Mesendoderm (in vitro differentiated cells): ENCODE data around the gene USP37.

Experiments
- DNase-seq: peaks from one replicate; pipeline ENCODE4 v3.0.0; 2013
- H2AK5ac ChIP-seq: 2 replicates; pipeline ENCODE4 v1.6.1; 2013; ENCODE audit warnings: low read length, inconsistent platforms
- H2BK120ac ChIP-seq: 2 replicates; pipeline ENCODE4 v1.6.1; 2013; ENCODE audit warnings: low read depth, mild to moderate bottlenecking, low read length, moderate library complexity, mixed read lengths
- H2BK15ac ChIP-seq: replicated peaks from 2 replicates; pipeline ENCODE4 v1.6.1; 2013; ENCODE audit warnings: low read depth, mild to moderate bottlenecking, moderate library complexity
- H2BK5ac ChIP-seq: 2 replicates; pipeline ENCODE4 v1.6.1; 2013; ENCODE audit warnings: low read length, inconsistent platforms
- H3K18ac ChIP-seq: 2 replicates; pipeline ENCODE4 v1.6.1; 2013; ENCODE audit warnings: mild to moderate bottlenecking, low read length, mixed read lengths
- H3K23ac ChIP-seq: one replicate; pipeline ENCODE4 v1.6.1; 2013; ENCODE audit warnings: low read length
- H3K27ac ChIP-seq: 2 replicates; pipeline ENCODE4 v1.5.1; 2013; ENCODE audit warnings: low read depth, mild to moderate bottlenecking, inconsistent platforms, low read length, moderate library complexity
- H3K27me3 ChIP-seq: 2 replicates; pipeline ENCODE4 v1.6.1; 2013; ENCODE audit warnings: low read length, control low read depth, mild to moderate bottlenecking, inconsistent platforms; ENCODE audit not compliant: insufficient read depth, poor library complexity
- H3K36me3 ChIP-seq: 2 replicates; pipeline ENCODE4 v1.6.1; 2013; ENCODE audit warnings: low read length, inconsistent platforms; ENCODE audit not compliant: control insufficient read depth, insufficient read depth
- H3K4ac ChIP-seq: one replicate; pipeline ENCODE4 v1.6.1; 2013; ENCODE audit warnings: low read depth, mild to moderate bottlenecking, low read length, moderate library complexity
- H3K4me1 ChIP-seq: 2 replicates; pipeline ENCODE4 v1.6.1; 2013; ENCODE audit warnings: low read depth, low read length, inconsistent platforms; ENCODE audit not compliant: control insufficient read depth
- H3K4me2 ChIP-seq: 2 replicates; pipeline ENCODE4 v1.6.1; 2013; ENCODE audit warnings: low read length
- H3K4me3 ChIP-seq: 2 replicates; pipeline ENCODE4 v1.5.1; 2013; ENCODE audit warnings: mild to moderate bottlenecking, low read length
- H3K56ac ChIP-seq: one replicate; pipeline ENCODE4 v1.6.1; 2013; ENCODE audit warnings: low read length
- H3K79me1 ChIP-seq: 2 replicates; pipeline ENCODE4 v1.6.1; 2013; ENCODE audit warnings: low read length, inconsistent platforms
- H3K79me2 ChIP-seq: 2 replicates; pipeline ENCODE4 v1.6.1; 2013; ENCODE audit warnings: mild to moderate bottlenecking, low read length; ENCODE audit not compliant: control insufficient read depth, insufficient read depth
- H3K9ac ChIP-seq: 2 replicates; pipeline ENCODE4 v1.6.1; 2013; ENCODE audit warnings: low read length, inconsistent platforms
- H4K5ac ChIP-seq: one replicate; pipeline ENCODE4 v1.6.1; 2013; ENCODE audit warnings: low read length
- H4K8ac ChIP-seq: one replicate; pipeline ENCODE4 v1.6.1; 2013; ENCODE audit warnings: low read depth, mild to moderate bottlenecking, control low read depth, low read length, moderate library complexity
- WGBS: extraction: QIAGEN DNeasy Blood & Tissue Kit; methylation state at CpG from one replicate; pipeline ENCODE4 v1.1.7; 2013; ENCODE audit warnings: low lambda C conversion rate, missing lambda C conversion rate; ENCODE audit not compliant: insufficient coverage; ENCODE audit errors: extremely low coverage; 5-methylcytosine and 5-hydroxymethylcytosine counted together

USP37 gene

DNA sequence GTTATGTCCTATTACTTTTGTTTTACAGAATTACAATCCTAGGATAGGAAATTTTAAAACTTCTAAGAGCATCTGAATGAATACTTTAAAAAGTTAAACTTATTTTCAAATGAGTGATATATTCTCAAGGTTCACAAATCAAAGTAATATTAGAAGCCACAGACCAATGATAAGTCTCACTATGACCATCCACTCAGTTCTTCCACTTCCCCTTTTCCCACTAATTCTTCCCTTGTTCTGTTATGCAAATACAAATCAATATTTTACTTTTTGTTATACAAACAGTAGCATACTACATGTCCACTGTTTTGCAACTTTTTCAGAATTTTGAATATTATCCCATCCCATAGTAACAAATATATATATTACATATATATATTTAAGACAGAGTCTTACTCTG is 20.2 kb downstream of the USP37 start:
- H3K4me2 ChIP-seq = no peak overlapping the region
- no peak overlapping the region for H4K8ac ChIP-seq
- H3K27ac ChIP-seq = no peak overlapping the region
- no peaks in the 10 kb centered on the region for H3K79me1 ChIP-seq
- H2BK120ac ChIP-seq = no peak overlapping the region
- H3K4me3 ChIP-seq = no peak overlapping the region
- H3K4me1 ChIP-seq = no peaks in the 10 kb centered on the region
- no peaks in the 10 kb centered on the region for H3K79me2 ChIP-seq
- no peak overlapping the region for H4K5ac ChIP-seq
- H3K9ac ChIP-seq = no peak overlapping the region
- H2AK5ac ChIP-seq = no peak overlapping the region
- H2BK5ac ChIP-seq = no peak overlapping the region
- H3K56ac ChIP-seq = no peak overlapping the region
- no peak overlapping the region for H3K4ac ChIP-seq
- no peak overlapping the region for H2BK15ac ChIP-seq
- no peak overlapping the region for H3K23ac ChIP-seq
- DNase-seq = no peak
- H3K18ac ChIP-seq = no peak overlapping the region
- no peaks in the 10 kb centered on the region for H3K27me3 ChIP-seq
- no peaks in the 10 kb centered on the region for H3K36me3 ChIP-seq

DNA sequence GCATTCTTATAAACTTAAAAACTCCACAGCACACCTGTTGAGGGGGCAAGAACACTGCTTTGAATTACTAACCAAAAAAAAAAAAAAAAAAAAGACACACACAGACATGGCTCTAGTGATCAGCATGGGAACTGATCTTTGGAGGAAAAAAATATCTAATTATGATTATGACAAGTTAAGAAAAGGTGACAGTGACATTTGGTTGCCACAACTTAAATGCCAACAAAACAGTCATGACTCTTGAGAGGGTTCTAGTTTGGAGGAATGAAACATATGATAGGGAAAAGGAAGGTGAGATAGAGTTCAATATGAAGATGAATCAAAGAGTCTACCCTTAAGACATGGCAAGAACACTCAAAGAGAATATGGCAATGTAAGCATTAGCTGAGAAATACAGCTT is 20.6 kb downstream of the USP37 start:
- no peak for DNase-seq
- no peaks in the 10 kb centered on the region for H3K27me3 ChIP-seq
- H3K36me3 ChIP-seq = no peaks in the 10 kb centered on the region

DNA sequence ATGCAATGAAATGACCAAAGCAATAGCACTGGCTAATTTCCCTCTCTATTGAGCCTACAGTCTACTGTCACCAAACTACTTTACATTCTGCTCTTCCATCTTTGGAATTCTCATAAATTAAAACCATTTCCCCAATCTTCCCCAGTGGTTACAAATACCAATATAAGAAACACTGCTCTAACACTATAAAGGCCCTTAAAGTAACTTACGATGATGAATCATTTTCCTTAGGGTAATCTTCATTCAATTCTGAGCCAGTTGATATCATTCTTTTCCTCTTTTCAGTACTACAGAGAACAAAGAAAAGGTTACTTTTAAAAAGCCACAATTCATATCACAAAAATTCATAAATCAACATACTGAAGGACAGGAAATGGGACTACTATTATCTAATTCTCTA is 22.1 kb downstream of the USP37 start:
- Histone ChIP-seq H3K56ac (no peak overlapping the region), H3K36me3 (no peaks in the 10 kb centered on the region), H2AK5ac (no peak overlapping the region), H3K4me3 (no peak overlapping the region), H3K18ac (no peak overlapping the region), H3K79me1 (no peaks in the 10 kb centered on the region), H3K4me2 (no peak overlapping the region), H2BK15ac (no peak overlapping the region), H2BK5ac (no peak overlapping the region), H3K9ac (no peak overlapping the region), H4K5ac (no peak overlapping the region), H3K4ac (no peak overlapping the region), H2BK120ac (no peak overlapping the region), H3K27ac (no peak overlapping the region), H4K8ac (no peak overlapping the region), H3K23ac (no peak overlapping the region), H3K4me1 (no peaks in the 10 kb centered on the region), H3K27me3 (no peaks in the 10 kb centered on the region), H3K79me2 (no peaks in the 10 kb centered on the region)
- no CpG with 5 or more reads among the region's 1 CpG for WGBS
- no peak for DNase-seq

More for the DNA sequence above, 20.6 kb downstream of the USP37 start:
- Histone ChIP-seq H3K9ac (no peak overlapping the region), H3K23ac (no peak overlapping the region), H3K4me2 (no peak overlapping the region), H3K79me2 (no peaks in the 10 kb centered on the region), H3K4me3 (no peak overlapping the region), H3K18ac (no peak overlapping the region), H3K4ac (no peak overlapping the region), H2BK15ac (no peak overlapping the region), H2AK5ac (no peak overlapping the region), H3K27ac (no peak overlapping the region), H4K5ac (no peak overlapping the region), H2BK5ac (no peak overlapping the region), H2BK120ac (no peak overlapping the region), H3K4me1 (no peaks in the 10 kb centered on the region), H3K79me1 (no peaks in the 10 kb centered on the region), H4K8ac (no peak overlapping the region), H3K56ac (no peak overlapping the region)

DNA sequence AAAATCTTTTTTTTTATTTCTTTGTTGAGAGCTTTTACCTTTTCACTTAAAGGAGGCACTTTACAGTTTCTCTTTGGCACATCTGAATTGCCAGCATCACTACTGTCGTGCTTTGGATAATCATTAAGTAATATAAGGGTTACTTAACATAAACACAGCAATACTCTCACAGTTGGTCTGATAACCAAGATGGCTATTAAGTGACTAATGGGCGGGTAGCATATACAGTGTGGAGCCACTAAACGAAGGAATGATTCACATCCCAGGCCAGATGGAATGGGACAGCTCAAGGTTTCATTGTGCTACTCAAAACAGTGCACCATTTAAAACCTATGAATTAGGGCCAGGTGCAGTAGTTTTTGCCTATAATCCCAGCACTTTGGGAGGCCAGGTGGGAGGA is 28.1 kb downstream of the USP37 start:
- Histone ChIP-seq H3K27ac (no peak overlapping the region), H3K56ac (no peak overlapping the region), H3K27me3 (no peaks in the 10 kb centered on the region), H3K36me3 (peaks cover 5% of the 10 kb centered on the region), H2BK120ac (no peak overlapping the region), H3K4me1 (no peaks in the 10 kb centered on the region), H3K4ac (no peak overlapping the region), H2BK15ac (no peak overlapping the region), H3K18ac (no peak overlapping the region), H3K9ac (no peak overlapping the region), H2AK5ac (no peak overlapping the region), H4K8ac (no peak overlapping the region), H3K79me2 (no peaks in the 10 kb centered on the region), H3K23ac (no peak overlapping the region), H4K5ac (no peak overlapping the region), H3K4me2 (no peak overlapping the region), H2BK5ac (no peak overlapping the region), H3K4me3 (no peak overlapping the region), H3K79me1 (no peaks in the 10 kb centered on the region)
- WGBS = no CpG with 5 or more reads among the region's 3 CpGs
- DNase-seq = no peak

DNA sequence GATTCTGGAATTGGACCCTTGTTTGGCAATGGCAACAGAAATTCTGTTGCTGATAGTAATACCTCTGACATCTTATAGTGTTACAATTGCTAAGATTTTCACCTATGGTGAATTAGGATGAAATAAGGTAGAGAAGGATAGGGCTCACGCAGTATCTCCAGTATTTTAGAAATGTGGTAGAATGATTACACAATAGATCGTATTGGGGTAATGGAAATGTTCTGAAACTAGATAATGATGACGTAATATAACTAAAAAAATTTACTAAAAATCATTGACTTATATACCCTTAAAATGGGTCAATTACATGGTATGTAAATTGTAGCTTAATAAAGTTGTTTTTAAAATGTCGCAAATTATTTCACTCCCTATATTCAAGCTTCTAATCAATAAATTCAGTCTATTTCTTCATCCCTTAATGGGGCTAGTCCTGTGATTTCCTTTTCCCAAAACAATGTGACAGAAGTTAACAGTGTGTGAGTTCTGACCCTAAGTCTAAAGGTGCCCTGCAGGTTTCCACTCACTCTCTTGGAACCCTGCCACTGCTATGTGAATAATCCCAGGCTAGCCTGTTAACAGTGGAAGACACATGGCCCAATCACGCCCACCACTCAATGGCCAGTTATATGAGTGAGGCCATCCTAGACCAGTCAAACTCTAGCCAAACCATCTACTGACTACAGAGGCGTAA is 31.2 kb downstream of the USP37 start:
- no peaks in the 10 kb centered on the region for H3K4me1 ChIP-seq
- H2BK120ac ChIP-seq = no peak overlapping the region
- DNase-seq = no peak
- no peak overlapping the region for H3K9ac ChIP-seq
- H3K18ac ChIP-seq = no peak overlapping the region
- no peak overlapping the region for H4K8ac ChIP-seq
- no peak overlapping the region for H3K4me3 ChIP-seq
- no peak overlapping the region for H3K27ac ChIP-seq
- no peak overlapping the region for H3K4ac ChIP-seq
- H4K5ac ChIP-seq = no peak overlapping the region
- H2AK5ac ChIP-seq = no peak overlapping the region
- WGBS = no CpG with 5 or more reads among the region's 6 CpGs
- no peak overlapping the region for H2BK5ac ChIP-seq
- H3K79me1 ChIP-seq = no peaks in the 10 kb centered on the region
- no peaks in the 10 kb centered on the region for H3K79me2 ChIP-seq
- peaks cover 5% of the 10 kb centered on the region for H3K36me3 ChIP-seq
- H3K4me2 ChIP-seq = no peak overlapping the region
- H3K56ac ChIP-seq = no peak overlapping the region
- no peaks in the 10 kb centered on the region for H3K27me3 ChIP-seq
- no peak overlapping the region for H3K23ac ChIP-seq
- no peak overlapping the region for H2BK15ac ChIP-seq

DNA sequence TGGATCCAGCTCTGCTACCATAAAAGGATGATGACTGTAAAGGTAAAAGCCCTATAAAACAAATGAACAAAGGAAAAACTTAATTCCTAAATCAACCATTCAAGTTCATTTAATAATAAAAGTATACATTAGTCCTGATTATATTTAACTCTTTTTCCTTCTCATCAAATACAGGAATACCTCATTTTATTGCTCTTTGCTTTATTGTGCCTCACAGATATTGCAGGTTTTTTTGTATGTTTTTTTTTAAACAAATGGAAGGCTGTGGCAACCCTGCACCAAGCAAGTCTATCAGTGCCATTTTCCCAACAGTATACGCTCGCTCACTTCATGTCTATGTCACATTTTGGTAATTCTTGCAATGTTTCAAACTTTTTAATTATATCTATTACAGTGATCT is 38.2 kb downstream of the USP37 start:
- H3K36me3 ChIP-seq = no peaks in the 10 kb centered on the region

More for the DNA sequence above, 38.2 kb downstream of the USP37 start:
- Histone ChIP-seq H3K4me2 (no peak overlapping the region), H3K79me2 (no peaks in the 10 kb centered on the region), H2BK15ac (no peak overlapping the region), H4K8ac (no peak overlapping the region), H3K4me1 (no peaks in the 10 kb centered on the region), H3K27me3 (no peaks in the 10 kb centered on the region), H3K4me3 (no peak overlapping the region), H2AK5ac (no peak overlapping the region), H3K56ac (no peak overlapping the region), H2BK120ac (no peak overlapping the region), H3K79me1 (no peaks in the 10 kb centered on the region), H3K18ac (no peak overlapping the region), H4K5ac (no peak overlapping the region), H3K23ac (no peak overlapping the region), H2BK5ac (no peak overlapping the region), H3K9ac (no peak overlapping the region), H3K27ac (no peak overlapping the region), H3K4ac (no peak overlapping the region)
- no CpG with 5 or more reads among the region's 2 CpGs for WGBS
- no peak for DNase-seq
